ENCODE results near the gene PTPRE. TPM values are rescaled to one million over a fixed set of nuclear protein-coding genes. Genes with fewer than 3 reads are reported as not detected.

PTPRE gene
- total RNA-seq, 1 donor from 2014 or later, result 70.6 TPM

DNA sequence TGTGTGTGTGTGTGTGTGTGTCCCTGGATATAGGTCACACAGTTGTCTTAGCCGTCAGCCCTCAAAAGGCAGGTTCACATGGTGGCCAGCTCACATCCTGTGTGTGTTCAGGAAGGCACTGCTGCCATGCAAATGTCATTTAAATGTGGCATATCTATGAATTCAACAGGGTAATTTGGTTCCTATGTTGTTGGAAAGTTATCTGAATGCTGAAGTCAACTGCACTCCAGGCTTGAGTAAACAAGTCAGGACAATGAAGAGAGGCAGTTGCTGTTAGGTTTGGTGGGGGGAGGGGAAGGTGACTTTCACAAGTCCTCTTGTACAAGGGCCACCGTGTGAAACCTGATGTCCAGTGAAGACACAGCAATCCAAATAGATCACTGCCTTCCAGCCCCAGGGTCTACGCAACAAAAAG lies 61.1 kb downstream of the PTPRE start:
- peak; percentile 40 for ATAC-seq

DNA sequence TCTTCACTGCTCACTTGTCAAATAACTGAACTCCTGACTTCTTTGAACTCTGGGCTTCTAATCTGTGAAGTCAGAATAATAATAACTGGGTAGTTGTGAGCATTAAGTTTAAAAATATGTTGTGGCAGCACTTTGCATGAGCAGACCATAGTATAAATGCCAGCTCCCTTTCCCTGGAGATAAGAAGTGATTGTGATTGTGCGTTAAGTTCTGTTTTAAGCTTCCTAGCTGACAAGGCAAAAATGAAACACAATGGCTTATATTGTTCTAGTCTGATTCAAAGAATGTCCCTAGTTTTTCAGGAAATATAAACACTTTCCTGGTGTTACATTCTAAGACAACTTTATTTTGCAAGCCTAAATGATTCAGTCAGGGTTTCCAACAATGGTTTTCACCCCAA lies 61.8 kb downstream of the PTPRE start:
- TF ChIP-seq, protein P1, sequence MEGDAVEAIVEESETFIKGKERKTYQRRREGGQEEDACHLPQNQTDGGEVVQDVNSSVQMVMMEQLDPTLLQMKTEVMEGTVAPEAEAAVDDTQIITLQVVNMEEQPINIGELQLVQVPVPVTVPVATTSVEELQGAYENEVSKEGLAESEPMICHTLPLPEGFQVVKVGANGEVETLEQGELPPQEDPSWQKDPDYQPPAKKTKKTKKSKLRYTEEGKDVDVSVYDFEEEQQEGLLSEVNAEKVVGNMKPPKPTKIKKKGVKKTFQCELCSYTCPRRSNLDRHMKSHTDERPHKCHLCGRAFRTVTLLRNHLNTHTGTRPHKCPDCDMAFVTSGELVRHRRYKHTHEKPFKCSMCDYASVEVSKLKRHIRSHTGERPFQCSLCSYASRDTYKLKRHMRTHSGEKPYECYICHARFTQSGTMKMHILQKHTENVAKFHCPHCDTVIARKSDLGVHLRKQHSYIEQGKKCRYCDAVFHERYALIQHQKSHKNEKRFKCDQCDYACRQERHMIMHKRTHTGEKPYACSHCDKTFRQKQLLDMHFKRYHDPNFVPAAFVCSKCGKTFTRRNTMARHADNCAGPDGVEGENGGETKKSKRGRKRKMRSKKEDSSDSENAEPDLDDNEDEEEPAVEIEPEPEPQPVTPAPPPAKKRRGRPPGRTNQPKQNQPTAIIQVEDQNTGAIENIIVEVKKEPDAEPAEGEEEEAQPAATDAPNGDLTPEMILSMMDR (IDR thresholded peaks at IDR 0.05), result no peak

More for the DNA sequence above, 61.1 kb downstream of the PTPRE start:
- TF ChIP-seq, protein P1 (IDR thresholded peaks at IDR 0.05), result no peak
- Histone ChIP-seq H3K27ac (peak overlapping the region; percentile 27), H3K4me1 (peaks cover 8% of the 10 kb centered on the region), H3K36me3 (no peaks in the 10 kb centered on the region), H3K9me3 (no peaks in the 10 kb centered on the region), H3K4me3 (no peak overlapping the region), H3K27me3 (no peaks in the 10 kb centered on the region)
- no peak for DNase-seq
- intact Hi-C loops (cut with DNase I), result no loop called here

DNA sequence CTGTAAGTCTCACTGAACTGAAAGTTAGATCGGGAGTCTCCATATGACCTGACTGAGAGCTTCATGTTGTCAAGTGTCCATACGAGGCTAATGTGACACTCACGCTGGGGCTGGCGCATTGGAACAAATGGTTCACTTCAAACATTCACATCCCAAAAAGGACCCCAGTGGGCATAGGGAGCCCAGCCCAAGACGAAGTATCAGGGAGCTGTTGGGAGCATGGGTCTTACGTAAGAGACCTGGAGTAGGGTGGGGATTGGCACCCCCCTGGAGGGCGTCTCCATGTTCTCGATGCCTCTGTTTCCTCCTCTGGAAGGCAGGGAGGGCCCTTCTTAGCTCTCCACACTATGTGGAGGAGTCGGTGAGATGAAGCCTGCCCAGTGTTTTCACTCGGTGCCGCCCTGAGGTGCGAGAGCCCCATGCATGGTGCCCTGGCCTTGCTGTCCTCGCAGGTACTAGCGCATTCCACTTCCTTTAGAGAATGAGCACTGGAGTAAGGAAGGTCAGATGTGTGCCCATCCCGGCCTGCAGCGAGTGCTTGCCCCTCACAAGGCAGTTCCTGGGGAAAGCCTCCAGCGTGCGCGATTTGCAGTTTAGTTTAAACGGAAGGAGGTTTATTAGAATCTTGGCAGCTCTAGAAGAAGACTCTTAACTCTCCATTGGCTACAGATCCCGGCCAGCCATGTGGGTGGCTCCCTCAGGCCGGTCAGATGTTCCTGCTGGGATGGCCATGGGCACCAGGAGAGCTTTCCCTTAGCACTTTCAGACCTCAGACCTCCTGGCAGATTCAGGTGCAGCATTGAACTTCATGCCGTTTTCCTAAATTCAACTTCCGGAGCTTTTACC lies 64.4 kb downstream of the PTPRE start:
- no peak overlapping the region for H3K27ac ChIP-seq
- no peak overlapping the region for H3K4me3 ChIP-seq
- ATAC-seq (no peak), DNase-seq (no peak)
- TF ChIP-seq, protein P1 (IDR thresholded peaks at IDR 0.05), result no peak
- intact Hi-C loops (cut with DNase I), result no loop called here
- peaks cover 22% of the 10 kb centered on the region for H3K4me1 ChIP-seq
- H3K36me3 ChIP-seq, result no peaks in the 10 kb centered on the region
- no peaks in the 10 kb centered on the region for H3K27me3 ChIP-seq
- no peaks in the 10 kb centered on the region for H3K9me3 ChIP-seq

More for the DNA sequence above, 61.8 kb downstream of the PTPRE start:
- ATAC-seq, result no peak
- intact Hi-C loops (cut with DNase I), result no loop called here
- peaks cover 12% of the 10 kb centered on the region for H3K4me1 ChIP-seq
- H3K27me3 ChIP-seq, result no peaks in the 10 kb centered on the region
- DNase-seq, result no peak
- H3K4me3 ChIP-seq, result no peak overlapping the region
- H3K36me3 ChIP-seq, result no peaks in the 10 kb centered on the region
- H3K27ac ChIP-seq, result no peak overlapping the region
- H3K9me3 ChIP-seq, result no peaks in the 10 kb centered on the region

DNA sequence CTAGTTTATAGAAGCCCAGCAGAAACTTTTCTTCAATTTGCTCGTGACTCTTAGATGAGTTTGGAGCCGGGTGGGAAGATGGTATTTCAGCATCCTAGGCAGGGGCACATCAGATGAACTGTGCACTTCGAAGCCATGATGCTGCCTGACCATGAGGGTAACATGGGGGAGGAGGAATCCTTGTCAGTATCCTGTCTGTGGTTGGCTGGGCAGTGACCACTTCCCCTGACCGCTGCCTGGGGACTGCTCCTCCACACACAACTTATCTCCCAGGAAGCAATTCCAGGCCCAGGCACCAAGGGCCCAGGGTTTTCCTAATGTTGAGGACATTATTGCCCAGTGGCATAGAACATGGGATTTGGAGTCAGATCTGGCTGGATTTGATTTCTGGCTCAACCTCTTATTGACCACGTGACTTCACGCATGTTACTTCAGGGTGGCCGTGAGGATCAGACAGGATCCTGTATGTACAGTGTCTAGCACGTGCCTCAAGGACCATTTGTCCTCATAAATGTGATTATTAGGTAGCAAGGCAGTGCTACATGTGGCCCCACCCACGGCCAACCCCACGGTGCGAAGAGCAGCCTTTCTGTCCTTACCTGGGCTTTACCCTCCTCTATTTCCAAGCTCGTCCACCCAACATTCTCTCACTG lies 65.2 kb downstream of the PTPRE start:
- Histone ChIP-seq H3K9me3 (no peaks in the 10 kb centered on the region), H3K4me1 (peaks cover 30% of the 10 kb centered on the region), H3K27me3 (no peaks in the 10 kb centered on the region), H3K36me3 (no peaks in the 10 kb centered on the region), H3K4me3 (no peak overlapping the region), H3K27ac (no peak overlapping the region)
- DNase-seq (no peak), ATAC-seq (no peak)
- intact Hi-C loops (cut with DNase I), result no loop called here
- TF ChIP-seq, protein P1 (IDR thresholded peaks at IDR 0.05), result no peak

DNA sequence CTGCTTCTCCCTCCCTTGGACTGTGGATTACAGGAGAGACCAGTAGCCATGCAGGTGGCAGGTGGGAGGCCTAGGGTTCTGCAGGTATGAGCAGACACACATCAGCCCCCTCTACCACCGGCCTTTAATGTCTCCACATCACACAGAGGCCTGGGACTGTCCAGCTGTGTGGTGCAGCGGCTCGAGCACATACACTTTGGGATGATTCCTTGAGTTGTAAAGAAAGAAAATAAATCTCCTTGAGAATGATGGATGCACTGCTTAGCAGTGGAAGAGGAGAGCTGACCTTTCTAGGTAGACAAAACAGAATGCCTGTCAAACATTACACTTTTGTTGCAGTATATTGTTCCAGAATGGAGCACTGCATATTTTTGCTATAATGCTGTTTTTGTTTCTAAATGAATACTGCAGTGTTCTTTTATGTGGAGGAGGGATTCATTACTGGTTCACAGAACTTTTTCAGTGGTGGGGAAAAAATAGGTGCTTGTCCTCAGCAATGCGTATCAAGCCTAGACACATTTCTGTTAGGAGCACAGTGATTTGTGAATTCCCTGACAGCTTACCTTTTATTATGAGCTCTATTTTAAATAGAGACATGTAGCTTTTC lies 66.0 kb downstream of the PTPRE start:
- H3K4me1 ChIP-seq, result peaks cover 36% of the 10 kb centered on the region
- DNase-seq (no peak), ATAC-seq (no peak)
- no peak overlapping the region for H3K4me3 ChIP-seq
- TF ChIP-seq, protein P1 (IDR thresholded peaks at IDR 0.05), result no peak
- no peaks in the 10 kb centered on the region for H3K9me3 ChIP-seq
- intact Hi-C loops (cut with DNase I), result no loop called here
- H3K36me3 ChIP-seq, result no peaks in the 10 kb centered on the region
- no peak overlapping the region for H3K27ac ChIP-seq
- no peaks in the 10 kb centered on the region for H3K27me3 ChIP-seq

Data from upper lobe of right lung (tissue), 1 donor.